MM.1S (cell line): ENCODE results near the gene CLEC2L.
"Not testable (repeated sequence)": the region's sequence is repeated elsewhere in the genome, so short reads cannot be mapped to it uniquely, and the experiment has no call there.

ENCODE experiments used
- DNase-seq: peaks from one replicate; pipeline ENCODE4 v3.0.0-alpha.2; 2015
- H2AFZ ChIP-seq: fragments of 300-600 bp; sonication (generic); 2 replicates; pipeline ENCODE4 v1.6.0; 2016; ENCODE audit warnings: antibody characterized with exemption, low read length
- H3F3A ChIP-seq: fragments of 300-600 bp; sonication (generic); 2 replicates; pipeline ENCODE4 v1.6.1; 2016; ENCODE audit warnings: mild to moderate bottlenecking, antibody characterized with exemption, low read length, moderate library complexity, mixed read lengths; ENCODE audit not compliant: insufficient read depth
- H3K27ac ChIP-seq: fragments of 300-600 bp; sonication (generic); 2 replicates; pipeline ENCODE4 v1.5.1; 2016; ENCODE audit warnings: mild to moderate bottlenecking, low read length
- H3K27me3 ChIP-seq: fragments of 300-600 bp; sonication (generic); replicated peaks from 2 replicates; pipeline ENCODE4 v1.6.0; 2016; ENCODE audit warnings: low read length; ENCODE audit not compliant: insufficient read depth
- H3K36me3 ChIP-seq: fragments of 300-600 bp; sonication (generic); replicated peaks from 2 replicates; pipeline ENCODE4 v1.6.1; 2016; ENCODE audit warnings: mild to moderate bottlenecking, low read length, mixed read lengths; ENCODE audit not compliant: insufficient read depth
- H3K4me1 ChIP-seq: fragments of 300-600 bp; sonication (generic); 2 replicates; pipeline ENCODE4 v1.6.1; 2016; ENCODE audit warnings: low read length, mixed read lengths
- H3K4me2 ChIP-seq: fragments of 300-600 bp; sonication (generic); 2 replicates; pipeline ENCODE4 v1.6.0; 2016; ENCODE audit warnings: low read depth, low read length
- H3K4me3 ChIP-seq: fragments of 300-600 bp; sonication (generic); 2 replicates; pipeline ENCODE4 v1.5.1; 2016; ENCODE audit warnings: low read length, mixed read lengths
- H3K79me2 ChIP-seq: fragments of 300-600 bp; sonication (generic); 2 replicates; pipeline ENCODE4 v1.6.1; 2016; ENCODE audit warnings: mixed run types, low read length, mixed read lengths
- H3K9ac ChIP-seq: fragments of 300-600 bp; sonication (generic); 2 replicates; pipeline ENCODE4 v1.6.1; 2016; ENCODE audit warnings: low read length, mixed read lengths
- H3K9me2 ChIP-seq: fragments of 300-600 bp; sonication (generic); replicated peaks from 2 replicates; pipeline ENCODE4 v1.6.1; 2016; ENCODE audit warnings: mild to moderate bottlenecking, low read length, mixed read lengths; ENCODE audit not compliant: insufficient read depth
- H3K9me3 ChIP-seq: fragments of 300-600 bp; sonication (generic); replicated peaks from 2 replicates; pipeline ENCODE4 v1.6.1; 2016; ENCODE audit warnings: mild to moderate bottlenecking, low read length, mixed read lengths; ENCODE audit not compliant: insufficient read depth
- H4K20me1 ChIP-seq: fragments of 300-600 bp; sonication (generic); 2 replicates; pipeline ENCODE4 v1.6.1; 2016; ENCODE audit warnings: mild to moderate bottlenecking, low read length, moderate library complexity, mixed read lengths; ENCODE audit not compliant: insufficient read depth
- CTCF ChIP-seq: fragments of 300-600 bp; sonication (generic); IDR thresholded peaks from 2 replicates; pipeline ENCODE4 v1.5.1; 2016; ENCODE audit warnings: antibody characterized with exemption, low read length, mixed read lengths
- EZH2 ChIP-seq: fragments of 300-600 bp; sonication (generic); optimal IDR thresholded peaks from 2 replicates; pipeline ENCODE3; 2017; ENCODE audit warnings: low read depth, mild to moderate bottlenecking, antibody characterized with exemption, low read length, mixed read lengths
- EZH2phosphoT487 ChIP-seq: fragments of 300-600 bp; sonication (generic); IDR thresholded peaks from 2 replicates; pipeline ENCODE4 v1.6.1; 2018; ENCODE audit warnings: antibody characterized with exemption, low read length

Gene CLEC2L

GRCh38 chr7:139544645-139545044 is 21.2 kb downstream of the CLEC2L start:
- Histone ChIP-seq H3F3A (no peaks in the 10 kb centered on the region), H3K36me3 (no peaks in the 10 kb centered on the region), H3K79me2 (no peaks in the 10 kb centered on the region), H3K9me3 (no peaks in the 10 kb centered on the region), H3K9ac (no peak overlapping the region), H3K4me2 (no peak overlapping the region), H4K20me1 (no peaks in the 10 kb centered on the region), H3K9me2 (no peaks in the 10 kb centered on the region), H2AFZ (no peak overlapping the region), H3K27me3 (0 out of 2 replicates have a peak, but pooled peaks cover 5% of the 10 kb centered on the region), H3K4me3 (no peak overlapping the region), H3K4me1 (no peaks in the 10 kb centered on the region), H3K27ac (no peak overlapping the region)
- TF ChIP-seq EZH2 (no peak), CTCF (no peak), EZH2phosphoT487 (no peak)
- no peak for DNase-seq

- no peaks in the 10 kb centered on the region for H3K27me3 ChIP-seq
- no peaks in the 10 kb centered on the region for H3K4me1 ChIP-seq
- H3F3A ChIP-seq = no peaks in the 10 kb centered on the region
- no peaks in the 10 kb centered on the region for H3K79me2 ChIP-seq
- DNase-seq = no peak
- no peak overlapping the region for H3K9ac ChIP-seq
- H3K4me2 ChIP-seq = no peak overlapping the region
- H3K4me3 ChIP-seq = no peak overlapping the region
- H3K27ac ChIP-seq = no peak overlapping the region
- no peaks in the 10 kb centered on the region for H3K9me2 ChIP-seq
- TF ChIP-seq EZH2 (no peak), CTCF (no peak), EZH2phosphoT487 (no peak)
- no peaks in the 10 kb centered on the region for H4K20me1 ChIP-seq
- no peaks in the 10 kb centered on the region for H3K9me3 ChIP-seq
- H2AFZ ChIP-seq = no peak overlapping the region
- no peaks in the 10 kb centered on the region for H3K36me3 ChIP-seq
Observed at GRCh38 chr7:139548302-139549028, 25.0 kb downstream of the CLEC2L start.

- H2AFZ ChIP-seq, H3K4me3 ChIP-seq, H3K4me2 ChIP-seq, H3K4me1 ChIP-seq, H3K27ac ChIP-seq, H3K9ac ChIP-seq, H3K27me3 ChIP-seq, DNase-seq, H3F3A ChIP-seq, H3K36me3 ChIP-seq, H3K79me2 ChIP-seq, H3K9me2 ChIP-seq, H4K20me1 ChIP-seq, H3K9me3 ChIP-seq: not testable (repeated sequence)
Observed at GRCh38 chr7:139553991-139554700, 30.7 kb downstream of the CLEC2L start.
